ENCODE measurements around the gene CAST. TPM values are rescaled to one million over a fixed set of nuclear protein-coding genes. Genes with fewer than 3 reads are reported as not detected.

CAST gene
- total RNA-seq, 1 experiment from 2014 or later = 52.3 TPM

DNA sequence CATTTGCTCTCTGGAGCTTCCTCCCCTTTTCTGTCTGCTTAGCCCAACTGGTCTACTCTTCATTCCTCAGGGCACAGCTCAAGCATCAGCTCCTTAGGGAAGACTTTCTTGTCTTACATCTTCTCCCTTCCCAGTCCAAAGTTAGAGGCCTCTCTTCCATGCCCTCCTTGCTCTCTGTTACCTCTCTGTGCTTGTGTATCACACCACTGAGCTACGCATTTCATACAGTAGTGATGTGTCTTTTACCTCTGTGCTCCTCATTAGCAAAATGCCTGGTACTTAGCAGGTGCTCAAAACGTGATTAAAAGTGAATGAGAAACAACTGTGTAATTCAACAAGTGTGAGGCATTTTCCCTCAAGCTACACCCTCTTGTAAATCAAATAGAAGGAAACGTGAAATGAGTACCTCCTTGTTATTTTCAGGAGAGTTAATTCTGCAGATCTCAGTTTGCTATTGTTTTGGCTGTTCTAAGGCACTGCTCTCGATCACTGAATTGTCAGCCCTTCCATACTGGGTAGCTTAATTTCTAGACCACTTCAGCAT is 106.6 kb downstream of the CAST start:
- no peaks in the 10 kb centered on the region for H3K79me1 ChIP-seq (ENCODE audit: insufficient read depth, low read depth, low read length, poor library complexity, severe bottlenecking)
- H2BK120ac ChIP-seq (ENCODE audit: low read depth, low read length, poor library complexity, severe bottlenecking) = no peak overlapping the region
- TF ChIP-seq, protein P1, sequence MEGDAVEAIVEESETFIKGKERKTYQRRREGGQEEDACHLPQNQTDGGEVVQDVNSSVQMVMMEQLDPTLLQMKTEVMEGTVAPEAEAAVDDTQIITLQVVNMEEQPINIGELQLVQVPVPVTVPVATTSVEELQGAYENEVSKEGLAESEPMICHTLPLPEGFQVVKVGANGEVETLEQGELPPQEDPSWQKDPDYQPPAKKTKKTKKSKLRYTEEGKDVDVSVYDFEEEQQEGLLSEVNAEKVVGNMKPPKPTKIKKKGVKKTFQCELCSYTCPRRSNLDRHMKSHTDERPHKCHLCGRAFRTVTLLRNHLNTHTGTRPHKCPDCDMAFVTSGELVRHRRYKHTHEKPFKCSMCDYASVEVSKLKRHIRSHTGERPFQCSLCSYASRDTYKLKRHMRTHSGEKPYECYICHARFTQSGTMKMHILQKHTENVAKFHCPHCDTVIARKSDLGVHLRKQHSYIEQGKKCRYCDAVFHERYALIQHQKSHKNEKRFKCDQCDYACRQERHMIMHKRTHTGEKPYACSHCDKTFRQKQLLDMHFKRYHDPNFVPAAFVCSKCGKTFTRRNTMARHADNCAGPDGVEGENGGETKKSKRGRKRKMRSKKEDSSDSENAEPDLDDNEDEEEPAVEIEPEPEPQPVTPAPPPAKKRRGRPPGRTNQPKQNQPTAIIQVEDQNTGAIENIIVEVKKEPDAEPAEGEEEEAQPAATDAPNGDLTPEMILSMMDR (conservative IDR thresholded peaks at IDR 0.05) = no peak
- no peak overlapping the region for H2AK5ac ChIP-seq (ENCODE audit: insufficient read length, low read length)
- peaks cover 4 to 8% of the 10 kb centered on the region in 2 experiments; a peak in 3 of 4 replicates for H3K4me1 Mint-ChIP-seq
- peaks cover 3% of the 10 kb centered on the region; the same call in 1 of the 2 replicates for H3K4me1 ChIP-seq (ENCODE audit: insufficient read depth, low read length)
- H4K8ac ChIP-seq (replicated peaks; ENCODE audit: insufficient read length, low read depth, low read length) = no peak overlapping the region
- H3K27me3 ChIP-seq (ENCODE audit: insufficient read depth, low read length) = no peaks in the 10 kb centered on the region
- H2BK12ac ChIP-seq (ENCODE audit: insufficient read length, low read depth, low read length) = no peak overlapping the region
- H3K4me3 Mint-ChIP-seq = no peak overlapping the region
- no peak overlapping the region for H3K23ac ChIP-seq (ENCODE audit: insufficient read length, low read depth, low read length)
- no peaks in the 10 kb centered on the region for H3K9me3 ChIP-seq (ENCODE audit: control insufficient read depth, low read depth, low read length)
- H3K4ac ChIP-seq (ENCODE audit: low read depth, low read length) = no peak overlapping the region
- H3K27me3 Mint-ChIP-seq (ENCODE audit: low read depth) = no peaks in the 10 kb centered on the region
- H3K18ac ChIP-seq (ENCODE audit: insufficient read length, low read depth, low read length) = no peak overlapping the region
- H3K56ac ChIP-seq (ENCODE audit: insufficient read length, low read depth, low read length) = no peak overlapping the region
- H3K23me2 ChIP-seq (ENCODE audit: insufficient read length, low read depth, low read length, poor library complexity, severe bottlenecking) = no peaks in the 10 kb centered on the region
- no peak overlapping the region for H3K14ac ChIP-seq (ENCODE audit: insufficient read depth, low read length)
- no peak overlapping the region for H3K27ac ChIP-seq (ENCODE audit: insufficient read length, low read depth, low read length)
- no peak for DNase-seq
- no peak overlapping the region for H3T11ph ChIP-seq (ENCODE audit: low read length)
- no peak overlapping the region for H4K91ac ChIP-seq (ENCODE audit: insufficient read length, low read depth, low read length)
- peaks cover 0 to 16% (median 15%) of the 10 kb centered on the region in 3 experiments; a peak in 5 of 7 replicates for H3K36me3 Mint-ChIP-seq (ENCODE audit: insufficient read depth in 1 of 3, low read depth in 3 of 3)
- H4K5ac ChIP-seq (ENCODE audit: insufficient read length, low read depth, low read length) = no peak overlapping the region
- no peaks in the 10 kb centered on the region for H3K9me3 Mint-ChIP-seq
- no peaks in the 10 kb centered on the region for H3K79me2 ChIP-seq (ENCODE audit: insufficient read depth, low read length)
- H3K9ac ChIP-seq (ENCODE audit: extremely low read depth, insufficient read length, low read length) = no peak overlapping the region
- no peak overlapping the region for H2BK5ac ChIP-seq (ENCODE audit: insufficient read length, low read length)
- no peak overlapping the region for H2BK20ac ChIP-seq (ENCODE audit: low read depth, low read length, poor library complexity, severe bottlenecking)
- peak overlapping the region in 2 of 3 experiments; percentile 9 to 25; a peak in 2 of 7 replicates for H3K27ac Mint-ChIP-seq
- H4K20me1 ChIP-seq (ENCODE audit: control insufficient read depth, insufficient read depth, insufficient read length) = no peaks in the 10 kb centered on the region
- H2BK15ac ChIP-seq (ENCODE audit: low read depth, low read length) = no peak overlapping the region
- WGBS (ENCODE audit: extremely low coverage, insufficient read length, low lambda C conversion rate) = no CpG with 5 or more reads among the region's 4 CpGs
- H3K4me2 ChIP-seq (ENCODE audit: insufficient read depth, insufficient read length, low read length) = no peak overlapping the region
- no peak overlapping the region for H2AFZ ChIP-seq (ENCODE audit: low read length)

Data from H9 (cell line).